ENCODE results near the gene LARGE1.
A peak's percentile ranks its signal among the peaks of the same experiment; 100 is the strongest.
"Not testable (repeated sequence)": the region's sequence is repeated elsewhere in the genome, so short reads cannot be mapped to it uniquely, and the experiment has no call there.

The LARGE1 gene

GRCh38 chr22:33566495-33566894 lies 353.8 kb downstream of the LARGE1 start:
- DNase-seq: not testable (repeated sequence)

GRCh38 chr22:33565580-33565995 lies 354.7 kb downstream of the LARGE1 start:
- no peak for DNase-seq

DNA sequence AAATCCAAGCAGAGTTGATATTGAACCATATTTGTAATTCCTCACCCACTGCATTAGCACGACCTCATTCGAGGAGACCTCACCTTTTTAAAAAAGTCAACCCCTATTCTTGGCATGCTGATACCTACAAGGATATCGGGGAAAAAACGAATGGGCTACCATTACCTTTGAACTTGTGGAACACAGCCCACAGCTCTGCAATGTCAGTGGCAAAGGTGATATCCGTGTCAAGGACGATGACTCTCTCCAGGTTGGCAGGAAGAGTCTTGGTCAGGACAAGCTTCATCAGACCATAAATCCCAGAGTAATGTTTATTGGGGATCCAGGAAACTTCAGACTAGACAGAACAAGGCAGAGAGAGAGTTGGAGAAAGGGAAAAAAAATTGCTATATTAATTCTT lies 355.6 kb downstream of the LARGE1 start:
- DNase-seq: no peak

DNA sequence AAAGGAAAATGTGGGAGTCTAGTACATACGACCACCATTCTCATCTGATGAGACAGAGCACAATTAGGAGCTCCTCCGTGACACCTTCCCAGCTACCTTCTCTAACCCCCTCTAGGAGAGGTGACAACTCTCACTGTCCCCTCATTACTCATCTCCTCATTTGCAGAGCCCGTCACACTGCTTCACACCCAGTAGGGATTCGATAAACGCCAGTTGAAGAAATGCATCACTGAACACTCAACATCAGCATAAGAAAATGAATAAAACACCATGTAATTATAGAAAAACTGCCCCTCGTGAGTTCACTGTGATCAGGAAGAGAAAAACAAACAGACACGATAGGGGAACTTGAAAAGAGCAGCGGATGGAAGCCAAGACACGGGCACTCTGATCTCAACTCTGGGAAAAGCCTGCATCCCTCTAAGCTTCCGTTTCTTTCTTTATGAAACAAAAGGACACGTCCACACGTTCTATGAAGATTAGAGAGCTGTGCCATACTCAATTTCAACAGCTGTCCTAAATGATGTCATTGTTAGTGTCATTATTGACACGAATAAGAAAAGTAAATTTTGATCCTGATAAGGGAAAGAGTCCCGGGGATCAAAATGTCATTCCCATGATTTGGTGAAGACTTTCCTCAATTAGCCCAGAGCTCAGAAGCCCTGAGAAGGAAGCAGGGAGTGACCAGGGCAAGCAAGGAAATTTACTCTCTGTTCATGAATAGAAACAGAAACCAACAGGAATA lies 356.9 kb downstream of the LARGE1 start:
- DNase-seq: no peak

- no peak for DNase-seq
Measured at GRCh38 chr22:33562501-33562900, 357.8 kb downstream of the LARGE1 start.

DNA sequence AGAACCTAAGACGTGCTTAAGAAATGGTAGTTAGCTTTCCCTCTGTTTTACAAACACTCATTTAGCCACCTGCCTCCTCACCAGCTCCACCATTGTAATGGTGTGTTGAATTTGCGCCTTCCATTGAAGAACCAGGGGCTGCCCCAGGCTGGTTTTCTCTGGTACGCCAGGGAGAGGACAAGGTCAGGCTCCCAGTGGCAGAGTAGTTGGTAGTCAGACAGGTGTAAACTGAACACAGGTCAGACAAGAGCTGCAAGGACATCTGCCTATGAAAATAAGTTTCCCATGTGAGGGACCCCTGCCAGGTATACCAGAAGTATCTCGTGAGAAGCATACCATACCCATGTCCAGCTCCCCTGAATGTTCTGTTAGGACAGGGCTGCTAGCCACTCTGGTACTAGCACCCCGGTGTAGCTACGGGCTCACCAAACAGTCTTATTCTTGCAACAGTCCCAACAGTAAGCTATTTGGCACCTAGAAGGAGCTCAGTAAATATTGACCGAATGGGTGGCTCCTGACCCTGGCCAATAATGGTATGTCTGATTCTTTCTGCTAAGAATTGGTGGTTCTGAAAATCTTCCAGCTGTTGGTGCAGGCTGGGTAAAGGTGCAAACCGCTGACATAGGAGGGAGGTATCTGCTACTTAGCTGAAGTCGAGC lies 359.0 kb downstream of the LARGE1 start:
- no peak for DNase-seq

DNA sequence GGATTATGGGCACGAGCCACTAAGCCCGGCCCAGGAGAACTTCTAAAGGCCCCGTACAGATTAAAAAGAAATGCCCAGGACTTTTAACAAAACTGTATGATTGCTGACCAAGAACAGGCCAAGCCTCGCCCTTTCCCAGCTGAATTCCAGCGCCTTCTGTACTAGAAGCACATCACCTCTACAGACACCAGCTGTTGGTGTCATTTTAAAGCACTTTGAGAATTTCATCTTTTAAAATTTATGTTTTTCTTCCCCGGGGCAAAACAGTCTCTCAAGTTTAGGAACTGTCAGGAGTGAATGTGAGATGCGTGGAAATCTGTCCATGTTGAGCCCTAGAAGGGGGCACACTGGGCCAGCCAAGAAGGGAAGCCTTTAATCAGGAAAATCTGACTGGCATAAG lies 362.4 kb downstream of the LARGE1 start:
- no peak for DNase-seq

DNA sequence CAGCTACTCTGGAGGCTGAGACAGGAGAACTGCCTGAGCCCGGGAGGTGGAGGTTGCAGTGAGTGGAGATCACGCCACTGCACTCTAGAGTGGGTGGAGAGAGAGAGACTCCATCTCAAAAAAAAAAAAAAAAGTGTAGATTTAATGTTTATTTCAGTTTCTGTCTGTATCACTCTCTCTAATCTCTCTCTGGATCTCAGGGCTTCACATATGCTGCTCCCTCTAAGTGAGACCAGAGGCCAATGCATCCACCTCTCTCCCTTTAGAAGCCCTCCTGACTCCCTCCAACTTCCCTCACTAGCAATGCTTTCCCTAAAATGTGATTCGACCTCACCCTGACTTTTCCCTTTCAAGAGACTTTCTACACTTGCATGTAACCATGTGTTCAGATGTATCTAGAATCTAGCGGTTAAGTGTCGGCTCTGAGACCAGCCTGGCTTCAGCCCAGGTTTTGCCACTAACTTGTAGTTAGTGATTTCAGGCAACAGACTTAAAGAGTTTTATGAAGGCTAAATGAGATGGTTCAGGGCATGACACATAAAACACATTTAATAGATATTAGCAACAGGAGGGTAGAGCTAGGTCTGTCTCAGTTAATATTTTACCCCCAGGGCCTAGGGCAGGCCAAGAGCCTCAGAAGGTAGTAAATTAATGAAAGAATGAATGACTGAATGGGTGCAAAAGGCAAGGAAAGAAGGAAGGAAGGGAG lies 364.3 kb downstream of the LARGE1 start:
- DNase-seq: no peak

DNA sequence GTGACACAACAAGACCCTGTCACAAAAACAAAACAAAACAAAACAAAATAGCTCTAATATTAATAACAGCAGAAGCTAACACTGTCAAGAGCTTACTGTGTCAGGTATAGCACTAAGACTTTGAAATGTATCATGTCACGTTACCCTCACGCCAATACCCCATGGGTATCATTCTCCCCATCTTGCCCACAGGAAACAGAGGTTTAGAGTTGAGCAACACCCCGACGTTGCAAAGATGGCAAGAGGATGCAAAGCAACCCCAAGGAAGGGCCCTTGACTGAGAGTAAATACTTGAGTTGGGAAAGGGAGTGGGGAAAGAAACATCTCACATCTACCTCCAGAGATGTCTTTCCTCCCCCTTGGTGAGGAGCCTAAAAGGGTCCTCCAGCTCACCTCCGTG lies 366.8 kb downstream of the LARGE1 start:
- DNase-seq: no peak

DNA sequence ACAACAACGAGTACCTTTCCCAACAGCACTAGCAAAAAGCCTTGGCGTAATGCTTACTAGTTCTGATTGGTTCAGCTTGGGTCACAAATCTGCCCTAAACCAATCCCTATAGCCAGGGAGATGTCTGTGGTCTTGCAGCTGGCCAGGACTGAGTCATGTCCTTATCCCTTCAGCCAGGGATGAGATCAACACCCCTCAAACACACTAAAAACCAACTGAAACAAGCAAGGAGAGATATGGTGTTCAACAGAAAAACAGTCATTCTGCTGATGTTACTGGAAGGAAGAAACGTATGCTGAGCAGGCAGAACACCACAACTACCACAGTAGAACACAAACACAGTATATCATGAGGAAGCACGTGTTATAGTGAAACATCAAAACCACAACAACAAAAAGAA lies 375.6 kb downstream of the LARGE1 start:
- DNase-seq: no peak

DNA sequence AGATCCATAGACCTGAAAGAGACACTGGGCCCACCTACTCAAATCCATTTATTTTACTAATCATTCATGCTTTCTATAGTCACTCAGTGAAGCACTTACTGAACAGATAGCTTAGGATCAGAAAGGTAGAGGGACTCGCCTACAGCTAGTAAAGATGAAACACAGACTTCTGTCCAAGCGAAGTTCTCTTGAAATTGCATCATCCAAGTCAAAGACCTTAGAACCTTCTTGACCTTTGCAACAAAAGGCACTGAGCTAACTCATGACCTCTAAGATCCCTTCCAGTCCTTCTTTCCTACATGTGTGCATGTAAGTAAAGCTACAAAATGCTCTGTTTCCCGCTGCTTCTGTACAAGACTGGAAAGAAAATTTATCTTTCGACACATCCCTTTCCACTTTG lies 377.6 kb downstream of the LARGE1 start:
- no peak for DNase-seq

- no peak for DNase-seq
Measured at GRCh38 chr22:33542153-33542552, 378.1 kb downstream of the LARGE1 start.

GRCh38 chr22:33539902-33540751 lies 380.1 kb downstream of the LARGE1 start:
- DNase-seq: peak in 34 of 51 donors; percentile 2 to 53 (median 22)

DNA sequence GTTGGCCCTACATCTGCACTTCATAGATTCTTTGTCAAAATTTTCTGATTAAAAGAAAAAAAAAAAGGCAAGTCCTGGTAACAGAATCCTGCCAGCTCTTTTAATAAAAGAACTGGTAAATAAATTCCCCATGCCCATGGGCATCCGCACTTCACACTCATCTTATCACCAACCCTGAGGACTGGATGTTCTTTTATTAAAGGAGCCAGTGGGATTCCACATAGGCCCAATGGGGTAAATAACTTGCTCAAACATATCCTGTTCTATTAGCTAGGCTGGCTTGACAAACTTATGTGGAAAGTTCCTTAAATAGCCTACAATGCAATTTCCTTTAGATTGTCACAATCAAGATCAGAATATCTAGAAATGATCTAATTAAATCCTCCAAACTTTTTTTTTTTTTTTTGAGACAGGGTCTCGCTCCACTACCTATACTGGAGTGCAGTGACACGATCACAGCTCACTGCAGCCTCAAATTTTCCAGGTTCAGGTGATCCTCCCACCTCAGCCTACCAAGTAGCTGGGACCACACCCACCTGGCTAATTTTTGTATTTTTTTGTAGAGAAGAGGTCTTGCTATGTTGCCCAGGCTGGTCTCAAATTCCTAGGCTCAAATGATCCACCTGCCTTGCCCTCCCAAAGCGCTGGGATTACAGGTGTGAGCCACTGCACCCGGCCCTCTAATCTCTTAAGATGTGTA lies 380.9 kb downstream of the LARGE1 start:
- no peak for DNase-seq

- DNase-seq: no peak
Measured at GRCh38 chr22:33538277-33538885, 381.9 kb downstream of the LARGE1 start.

- DNase-seq: no peak
Measured at GRCh38 chr22:33537059-33537458, 383.2 kb downstream of the LARGE1 start.

DNA sequence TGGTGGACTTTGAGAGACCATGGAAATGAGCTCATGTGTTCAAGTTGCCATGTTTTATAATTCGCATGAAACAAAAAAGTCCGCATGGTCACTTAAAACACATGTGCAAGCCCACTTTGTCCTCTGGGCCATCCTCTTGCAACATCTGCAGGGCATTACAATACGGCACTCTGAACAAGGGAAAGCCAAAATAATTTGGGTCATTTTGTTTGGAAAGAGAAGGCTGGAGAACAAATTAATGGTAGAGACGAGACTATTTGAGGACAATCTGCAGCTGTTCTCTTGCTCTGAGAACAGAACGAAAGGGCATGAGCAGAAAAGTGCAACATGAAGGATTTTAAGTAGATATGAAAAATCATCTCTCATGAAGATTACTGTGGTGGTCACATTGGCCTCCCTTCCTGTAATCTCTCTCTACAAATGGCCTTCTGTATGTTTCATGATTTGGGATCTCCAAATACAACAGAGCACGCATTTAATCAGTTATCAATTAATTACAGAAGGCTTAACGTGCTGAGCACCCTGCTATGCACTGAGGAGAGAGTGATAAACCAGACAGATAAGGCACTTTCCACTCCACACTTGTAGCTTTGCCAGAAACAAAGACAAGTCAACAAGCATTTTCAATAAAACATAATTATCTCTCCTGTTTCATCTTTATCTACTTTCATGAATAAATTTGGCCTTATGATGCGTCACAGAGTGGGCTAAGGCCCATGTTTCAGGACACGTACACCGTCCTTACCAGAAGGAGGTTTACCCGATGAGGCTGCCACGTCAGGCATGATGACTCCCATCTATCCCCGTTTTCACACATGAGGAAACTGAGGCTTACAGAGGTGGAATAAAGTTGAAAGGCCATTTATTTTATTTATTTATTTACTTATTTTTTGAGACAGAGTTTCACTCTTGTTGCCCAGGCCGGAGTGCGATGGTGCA lies 384.1 kb downstream of the LARGE1 start:
- DNase-seq: no peak

DNA sequence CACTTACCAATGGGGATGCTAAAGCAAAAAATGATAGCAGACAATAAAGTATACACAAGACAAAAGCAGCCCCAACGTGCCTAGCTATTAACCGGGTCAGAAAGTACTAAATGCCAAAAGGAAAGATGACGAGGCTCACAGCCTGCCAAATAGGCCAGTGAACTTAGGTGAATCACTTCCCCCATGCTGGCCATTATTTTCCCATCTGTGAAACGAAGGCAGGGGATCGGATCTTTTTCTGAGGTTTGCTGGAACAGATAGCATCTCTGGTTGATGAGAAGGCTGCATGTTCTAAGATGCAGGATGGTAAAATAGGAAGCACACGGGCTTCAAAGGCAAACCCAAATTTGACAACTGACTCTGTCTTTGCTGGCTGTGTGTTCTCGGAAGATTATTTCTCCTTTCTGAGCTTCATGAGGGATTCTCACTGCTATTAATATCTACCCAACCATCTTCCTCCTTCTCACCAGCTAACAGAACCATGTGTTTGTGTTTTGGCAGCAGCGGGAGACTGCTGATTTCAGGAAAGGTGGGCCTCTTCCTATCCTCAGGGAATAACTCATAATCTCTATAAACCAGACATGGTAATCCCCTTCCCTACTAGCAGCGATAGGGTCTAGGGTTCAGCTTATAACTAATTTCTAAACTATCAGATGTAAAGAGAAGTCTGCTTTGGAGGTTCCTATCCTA lies 390.7 kb downstream of the LARGE1 start:
- DNase-seq: no peak

GRCh38 chr22:33528183-33528582 lies 392.1 kb downstream of the LARGE1 start:
- DNase-seq: no peak

Data from hypothalamus (tissue), 51 donors.